Neutrophil (primary cell): ENCODE data around the gene KMT2B.

Experiments
- H3K27ac ChIP-seq: fragments of 200-600 bp; sonication (generic); 2 replicates; pipeline ENCODE4 v1.5.1; 2016; ENCODE audit warnings: mild to moderate bottlenecking, moderate library complexity
- H3K27me3 ChIP-seq: fragments of 200-600 bp; sonication (generic); 2 replicates; pipeline ENCODE4 v1.6.0; 2016; ENCODE audit warnings: mild to moderate bottlenecking
- H3K36me3 ChIP-seq: fragments of 200-600 bp; sonication (generic); 2 replicates; pipeline ENCODE4 v1.5.1; 2017
- H3K4me1 ChIP-seq, 2 experiments: fragments of 200-600 bp in 1 of 2; sonication (generic) in 1 of 2; 1 replicate in 1 of 2; 2 replicates in 1 of 2; pipeline versions ENCODE4 v1.5.1 to v1.6.1; 2013 to 2016; ENCODE audit warnings: low read depth in 1 of 2, low read length in 1 of 2, mild to moderate bottlenecking in 1 of 2, moderate library complexity in 1 of 2; ENCODE audit not compliant: control insufficient read depth in 1 of 2, insufficient read depth in 1 of 2
- H3K4me3 ChIP-seq, 2 experiments: fragments of 200-600 bp in 1 of 2; sonication (generic) in 1 of 2; 1 replicate in 1 of 2; 2 replicates in 1 of 2; pipeline ENCODE4 v1.5.1; 2013 to 2016; ENCODE audit warnings: low read depth in 1 of 2, low read length in 1 of 2, mild to moderate bottlenecking in 1 of 2, moderate library complexity in 1 of 2
- H3K9me3 ChIP-seq: fragments of 200-600 bp; sonication (generic); 2 replicates; pipeline ENCODE4 v1.5.1; 2016
- TF ChIP-seq, protein P1 (sequence below): fragments of 200-600 bp; sonication (generic); IDR thresholded peaks from 2 replicates; pipeline ENCODE4 v1.5.1; 2016; ENCODE audit warnings: antibody characterized with exemption

KMT2B gene

DNA sequence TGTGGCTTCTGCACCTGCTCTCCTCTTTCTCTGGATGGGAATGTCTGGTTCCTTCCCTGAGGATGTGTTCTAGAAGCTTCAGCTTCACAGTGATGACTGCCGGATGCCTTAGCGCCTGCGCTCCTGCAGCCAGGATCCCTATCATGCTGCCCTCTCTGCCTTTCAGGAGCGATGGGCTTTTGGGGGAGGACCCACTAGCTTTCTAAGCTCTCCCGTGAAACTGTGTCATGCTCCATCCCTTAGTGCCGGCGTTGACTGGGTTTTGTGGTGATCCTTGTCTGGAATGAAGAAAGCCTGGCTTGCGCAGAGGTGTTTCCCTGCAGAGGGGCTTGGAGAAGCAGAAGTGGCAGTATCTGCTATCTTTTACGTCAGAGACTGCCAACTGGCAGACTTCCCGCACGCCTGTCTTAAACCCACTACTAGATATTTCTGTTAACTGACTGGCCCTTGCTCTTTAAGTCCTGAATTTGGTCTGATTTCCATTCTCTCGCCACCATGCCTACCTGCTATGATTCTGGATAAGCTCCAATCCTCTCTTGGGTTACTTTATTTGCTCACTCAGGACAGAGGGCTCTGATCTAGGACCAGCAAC lies 3.8 kb upstream of the KMT2B start:
- peaks cover 31% of the 10 kb centered on the region for H3K27me3 ChIP-seq
- no peak overlapping the region for H3K4me3 ChIP-seq
- H3K27ac ChIP-seq, result no peak overlapping the region
- peaks cover 22 to 32% of the 10 kb centered on the region in 2 experiments for H3K4me1 ChIP-seq
- TF ChIP-seq, protein P1, sequence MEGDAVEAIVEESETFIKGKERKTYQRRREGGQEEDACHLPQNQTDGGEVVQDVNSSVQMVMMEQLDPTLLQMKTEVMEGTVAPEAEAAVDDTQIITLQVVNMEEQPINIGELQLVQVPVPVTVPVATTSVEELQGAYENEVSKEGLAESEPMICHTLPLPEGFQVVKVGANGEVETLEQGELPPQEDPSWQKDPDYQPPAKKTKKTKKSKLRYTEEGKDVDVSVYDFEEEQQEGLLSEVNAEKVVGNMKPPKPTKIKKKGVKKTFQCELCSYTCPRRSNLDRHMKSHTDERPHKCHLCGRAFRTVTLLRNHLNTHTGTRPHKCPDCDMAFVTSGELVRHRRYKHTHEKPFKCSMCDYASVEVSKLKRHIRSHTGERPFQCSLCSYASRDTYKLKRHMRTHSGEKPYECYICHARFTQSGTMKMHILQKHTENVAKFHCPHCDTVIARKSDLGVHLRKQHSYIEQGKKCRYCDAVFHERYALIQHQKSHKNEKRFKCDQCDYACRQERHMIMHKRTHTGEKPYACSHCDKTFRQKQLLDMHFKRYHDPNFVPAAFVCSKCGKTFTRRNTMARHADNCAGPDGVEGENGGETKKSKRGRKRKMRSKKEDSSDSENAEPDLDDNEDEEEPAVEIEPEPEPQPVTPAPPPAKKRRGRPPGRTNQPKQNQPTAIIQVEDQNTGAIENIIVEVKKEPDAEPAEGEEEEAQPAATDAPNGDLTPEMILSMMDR, result no peak
- no peaks in the 10 kb centered on the region for H3K9me3 ChIP-seq
- no peaks in the 10 kb centered on the region for H3K36me3 ChIP-seq

DNA sequence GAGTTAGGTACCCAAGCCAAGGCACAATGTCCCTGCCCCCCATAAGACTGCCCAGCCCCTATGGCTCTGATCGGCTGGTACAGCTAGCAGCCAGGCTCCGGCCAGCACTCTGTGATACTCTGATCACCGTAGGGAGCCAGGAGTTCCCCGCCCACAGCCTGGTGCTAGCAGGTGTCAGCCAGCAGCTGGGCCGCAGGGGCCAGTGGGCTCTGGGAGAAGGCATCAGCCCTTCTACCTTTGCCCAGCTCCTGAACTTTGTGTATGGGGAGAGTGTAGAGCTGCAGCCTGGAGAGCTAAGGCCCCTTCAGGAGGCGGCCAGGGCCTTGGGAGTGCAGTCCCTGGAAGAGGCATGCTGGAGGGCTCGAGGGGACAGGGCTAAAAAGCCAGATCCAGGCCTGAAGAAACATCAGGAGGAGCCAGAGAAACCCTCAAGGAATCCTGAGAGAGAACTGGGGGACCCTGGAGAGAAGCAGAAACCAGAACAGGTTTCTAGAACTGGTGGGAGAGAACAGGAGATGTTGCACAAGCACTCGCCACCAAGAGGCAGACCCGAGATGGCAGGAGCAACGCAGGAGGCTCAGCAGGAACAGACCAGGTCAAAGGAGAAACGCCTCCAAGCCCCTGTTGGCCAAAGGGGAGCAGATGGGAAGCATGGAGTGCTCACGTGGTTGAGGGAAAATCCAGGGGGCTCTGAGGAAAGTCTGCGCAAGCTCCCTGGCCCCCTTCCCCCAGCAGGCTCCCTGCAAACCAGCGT lies 3.0 kb upstream of the KMT2B start:
- H3K9me3 ChIP-seq, result no peaks in the 10 kb centered on the region
- no peak overlapping the region for H3K4me3 ChIP-seq
- H3K27me3 ChIP-seq, result peaks cover 26% of the 10 kb centered on the region
- peaks cover 29 to 35% of the 10 kb centered on the region in 2 experiments for H3K4me1 ChIP-seq
- peaks cover 3% of the 10 kb centered on the region for H3K36me3 ChIP-seq
- no peak overlapping the region for H3K27ac ChIP-seq
- TF ChIP-seq, protein P1, result no peak

DNA sequence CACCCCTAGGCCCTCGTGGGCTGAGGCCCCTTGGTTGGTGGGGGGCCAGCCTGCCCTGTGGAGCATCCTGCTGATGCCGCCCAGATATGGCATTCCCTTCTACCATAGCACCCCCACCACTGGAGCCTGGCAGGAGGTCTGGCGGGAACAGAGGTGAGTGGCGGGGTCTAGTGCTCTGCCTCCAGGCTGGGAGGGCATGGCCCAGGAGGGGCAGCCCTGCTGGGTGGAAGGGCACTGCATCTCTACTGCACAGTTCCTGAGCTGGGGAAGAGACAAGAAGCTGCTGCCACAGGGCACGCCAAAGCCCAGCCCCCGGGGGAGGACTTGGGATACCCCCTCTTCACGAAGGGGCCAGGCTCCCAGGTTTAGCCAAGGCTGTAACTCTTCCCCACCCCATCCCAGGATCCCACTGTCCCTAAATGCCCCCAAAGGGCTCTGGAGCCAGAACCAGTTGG lies 2.4 kb upstream of the KMT2B start:
- TF ChIP-seq, protein P1, result no peak
- H3K4me3 ChIP-seq, result peak overlapping the region in 1 of 2 experiments; percentile 88
- H3K4me1 ChIP-seq, result peaks cover 29 to 35% of the 10 kb centered on the region in 2 experiments
- peaks cover 21% of the 10 kb centered on the region for H3K27me3 ChIP-seq
- H3K36me3 ChIP-seq, result peaks cover 9% of the 10 kb centered on the region
- no peak overlapping the region for H3K27ac ChIP-seq
- H3K9me3 ChIP-seq, result no peaks in the 10 kb centered on the region

DNA sequence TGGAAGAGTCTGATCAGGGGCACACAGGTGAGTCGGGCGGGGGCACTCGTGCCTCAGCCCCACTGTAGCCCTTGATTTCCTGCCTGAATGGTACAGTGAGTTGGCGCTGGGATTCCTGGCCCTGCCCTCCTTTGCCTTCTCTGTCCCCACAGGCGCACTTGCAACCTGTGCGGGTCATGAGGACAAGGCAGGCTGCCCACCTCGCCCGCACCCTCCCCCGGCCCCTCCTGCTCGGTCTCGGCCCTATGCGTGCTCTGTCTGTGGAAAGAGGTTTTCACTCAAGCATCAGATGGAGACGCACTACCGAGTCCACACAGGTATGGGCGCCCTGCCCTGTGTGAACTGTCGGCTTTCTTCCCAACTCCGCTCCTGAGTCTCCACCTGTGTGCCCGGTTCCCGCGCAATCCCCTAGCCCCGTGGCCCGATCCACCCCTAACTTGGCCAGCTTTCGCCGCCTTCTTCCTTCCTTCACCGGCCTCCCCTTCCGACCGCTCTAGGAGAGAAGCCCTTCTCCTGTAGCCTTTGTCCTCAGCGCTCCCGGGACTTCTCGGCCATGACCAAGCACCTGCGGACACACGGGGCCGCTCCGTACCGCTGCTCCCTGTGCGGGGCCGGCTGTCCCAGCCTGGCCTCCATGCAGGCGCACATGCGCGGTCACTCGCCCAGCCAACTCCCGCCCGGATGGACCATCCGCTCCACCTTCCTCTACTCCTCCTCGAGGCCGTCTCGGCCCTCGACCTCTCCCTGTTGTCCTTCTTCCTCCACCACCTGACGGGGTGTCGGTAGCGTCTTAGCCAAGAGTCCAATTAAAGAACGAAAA lies 1.6 kb upstream of the KMT2B start:
- peaks cover 17% of the 10 kb centered on the region for H3K36me3 ChIP-seq
- H3K9me3 ChIP-seq, result no peaks in the 10 kb centered on the region
- H3K27me3 ChIP-seq, result peaks cover 13% of the 10 kb centered on the region
- H3K4me3 ChIP-seq, result peak overlapping the region; percentile 88 to 91
- H3K4me1 ChIP-seq, result peaks cover 29 to 35% of the 10 kb centered on the region in 2 experiments
- TF ChIP-seq, protein P1, result no peak
- H3K27ac ChIP-seq, result peak overlapping the region; percentile 95

DNA sequence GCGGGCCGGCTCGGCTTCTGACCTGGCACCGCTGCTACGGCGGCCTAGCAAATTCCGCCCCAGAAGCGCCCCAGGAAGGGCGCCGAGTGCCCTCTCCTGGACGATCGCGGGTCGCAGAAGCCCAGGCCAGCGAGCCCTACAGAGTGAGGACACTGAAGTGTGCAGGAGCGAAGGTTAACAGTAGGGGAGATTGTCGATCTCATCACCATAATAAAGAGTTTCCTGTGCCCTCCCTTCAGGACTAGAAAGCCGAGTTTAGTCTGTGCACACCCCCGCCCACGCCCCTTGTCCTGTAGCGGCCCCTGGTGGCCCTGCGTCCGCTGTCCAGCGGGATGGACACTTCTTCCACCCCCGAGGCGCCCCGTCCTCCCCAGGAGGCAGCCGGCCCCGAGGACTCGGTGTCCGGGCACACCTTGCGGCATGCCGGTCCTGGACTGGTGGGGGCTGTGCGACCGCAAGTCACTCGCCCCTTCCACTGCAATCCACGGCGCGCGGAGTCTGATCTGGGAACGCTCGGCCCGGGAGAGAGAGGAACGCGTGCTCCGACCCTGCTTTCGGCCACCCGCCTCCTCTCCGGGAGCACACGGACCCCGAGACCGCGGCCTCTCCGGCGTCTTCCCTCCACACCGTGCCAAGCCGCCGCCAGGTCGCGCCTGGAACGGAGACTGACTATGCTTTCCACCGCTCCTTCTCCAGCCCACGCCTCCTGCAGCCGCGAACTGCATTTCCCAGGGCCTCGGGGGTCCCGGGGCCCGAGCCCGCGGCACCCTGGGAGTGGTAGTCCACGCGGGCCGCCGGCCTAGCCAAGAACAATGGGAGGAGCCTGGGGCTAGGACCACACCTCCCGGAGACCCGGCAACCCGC lies 770 bp upstream of the KMT2B start:
- Histone ChIP-seq H3K36me3 (peaks cover 26% of the 10 kb centered on the region), H3K4me3 (peak overlapping the region; percentile 88 to 91), H3K27ac (peak overlapping the region; percentile 95), H3K27me3 (peaks cover 10% of the 10 kb centered on the region), H3K9me3 (no peaks in the 10 kb centered on the region), H3K4me1 (peaks cover 29 to 35% of the 10 kb centered on the region in 2 experiments)
- TF ChIP-seq, protein P1, result peak; percentile 87
